OCI-LY3 (cell line): ENCODE data around the gene GRAMD1A.
"Not testable (repeated sequence)": the region's sequence is repeated elsewhere in the genome, so short reads cannot be mapped to it uniquely, and the experiment has no call there.

Experiments
- CTCF ChIP-seq: fragments of 200-600, 300-600 bp; sonication (generic); IDR thresholded peaks from 2 replicates; pipeline ENCODE4 v1.5.1; 2014; ENCODE audit warnings: antibody characterized with exemption, low read length, low read depth
- EZH2phosphoT487 ChIP-seq: fragments of 200-600 bp; shearing (Covaris generic); IDR thresholded peaks from 2 replicates; pipeline ENCODE4 v1.6.1; 2018; ENCODE audit warnings: antibody characterized with exemption, mixed run types, low read depth

GRCh38 chr19:35006007-35006341 lies 5.9 kb downstream of the GRAMD1A start:
- not testable (repeated sequence) for TF ChIP-seq CTCF, EZH2phosphoT487
